HFFc6 (cell line): Measurements from ENCODE around the gene MRPL36. TPM values are rescaled to one million over a fixed set of nuclear protein-coding genes. Genes with fewer than 3 reads are reported as not detected.

Source experiments
- DNase-seq: peaks from one replicate; pipeline ENCODE4 v3.0.0-alpha.2; 2018
- H3K27ac Mint-ChIP-seq: 2 replicates; pipeline ENCODE4 v1.8.0; 2020; ENCODE audit warnings: mild to moderate bottlenecking, mixed read lengths
- H3K27me3 Mint-ChIP-seq: 2 replicates; pipeline ENCODE4 v1.8.0; 2021; ENCODE audit warnings: mild to moderate bottlenecking, moderate library complexity, mixed read lengths; ENCODE audit not compliant: insufficient read depth
- H3K36me3 Mint-ChIP-seq: 2 replicates; pipeline ENCODE4 v1.8.0; 2021; ENCODE audit warnings: low read depth, mixed read lengths
- H3K4me1 Mint-ChIP-seq: 2 replicates; pipeline ENCODE4 v1.8.0; 2020; ENCODE audit warnings: low read depth, mixed read lengths
- H3K4me3 Mint-ChIP-seq: 2 replicates; pipeline ENCODE4 v1.8.0; 2020; ENCODE audit warnings: mild to moderate bottlenecking, moderate library complexity, mixed read lengths
- H3K9me3 Mint-ChIP-seq: 2 replicates; pipeline ENCODE4 v1.8.0; 2020; ENCODE audit warnings: mild to moderate bottlenecking, mixed read lengths
- total RNA-seq, 6 experiments: library from RNA; stranded (reverse); fragmentation: NEBNext Ultra II Directional; extraction: Animal tissue kit (Norgen Biotek cat#: 25700); gene quantifications; 2 replicates in 1 of 6; 3 replicates in 5 of 6; pipeline ENCODE4 v1.2.3, GENCODE V29; 2021
- TF ChIP-seq, protein P1 (sequence below): fragments of 200-600 bp; sonication (generic); IDR thresholded peaks from 2 replicates; pipeline ENCODE4 v1.5.0; 2021; ENCODE audit warnings: antibody characterized with exemption, mild to moderate bottlenecking

MRPL36 gene
- total RNA-seq, 6 experiments from 2014 or later, result 67.8 to 87.1 (median 74.9) TPM

DNA sequence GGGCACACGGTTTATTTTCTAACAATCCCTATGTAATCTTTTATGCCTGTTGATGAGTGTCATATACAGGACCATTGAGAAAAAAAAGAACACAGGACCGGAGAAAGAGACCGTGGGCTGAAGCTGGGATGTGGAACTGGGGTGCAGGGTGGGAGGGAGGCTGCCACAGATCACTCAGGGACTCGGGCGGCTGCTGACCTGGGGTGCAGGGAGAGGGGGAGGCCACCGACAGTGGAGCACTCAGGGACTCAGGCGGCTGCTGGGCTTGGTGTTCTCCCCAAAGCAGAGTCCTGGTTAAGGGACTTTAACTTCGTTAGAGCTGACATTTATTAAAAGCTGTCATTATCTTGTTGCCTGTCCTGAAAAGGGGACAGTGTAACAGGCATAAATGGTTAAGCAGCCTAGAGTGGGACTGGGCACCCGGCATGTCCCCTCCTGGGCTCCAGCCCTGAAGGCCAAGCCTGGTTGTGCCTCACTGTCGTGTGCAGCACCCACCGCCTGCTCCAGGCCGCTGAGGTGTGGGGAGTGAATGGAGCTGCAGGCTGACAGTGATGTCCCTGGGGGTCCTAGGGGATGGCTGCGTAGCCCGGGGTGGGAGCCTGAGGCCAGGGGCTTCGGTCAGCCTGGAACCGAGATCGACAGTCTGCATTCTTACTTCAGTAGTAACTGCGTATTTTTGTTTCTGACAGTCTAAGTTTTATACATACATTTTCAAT is 15.6 kb upstream of the MRPL36 start:
- no peak for DNase-seq
- Mint-ChIP-seq H3K27me3 (peaks cover 2% of the 10 kb centered on the region), H3K9me3 (no peaks in the 10 kb centered on the region), H3K4me1 (no peaks in the 10 kb centered on the region), H3K27ac (no peak overlapping the region), H3K4me3 (no peak overlapping the region), H3K36me3 (peaks cover 75% of the 10 kb centered on the region)
- TF ChIP-seq, protein P1, sequence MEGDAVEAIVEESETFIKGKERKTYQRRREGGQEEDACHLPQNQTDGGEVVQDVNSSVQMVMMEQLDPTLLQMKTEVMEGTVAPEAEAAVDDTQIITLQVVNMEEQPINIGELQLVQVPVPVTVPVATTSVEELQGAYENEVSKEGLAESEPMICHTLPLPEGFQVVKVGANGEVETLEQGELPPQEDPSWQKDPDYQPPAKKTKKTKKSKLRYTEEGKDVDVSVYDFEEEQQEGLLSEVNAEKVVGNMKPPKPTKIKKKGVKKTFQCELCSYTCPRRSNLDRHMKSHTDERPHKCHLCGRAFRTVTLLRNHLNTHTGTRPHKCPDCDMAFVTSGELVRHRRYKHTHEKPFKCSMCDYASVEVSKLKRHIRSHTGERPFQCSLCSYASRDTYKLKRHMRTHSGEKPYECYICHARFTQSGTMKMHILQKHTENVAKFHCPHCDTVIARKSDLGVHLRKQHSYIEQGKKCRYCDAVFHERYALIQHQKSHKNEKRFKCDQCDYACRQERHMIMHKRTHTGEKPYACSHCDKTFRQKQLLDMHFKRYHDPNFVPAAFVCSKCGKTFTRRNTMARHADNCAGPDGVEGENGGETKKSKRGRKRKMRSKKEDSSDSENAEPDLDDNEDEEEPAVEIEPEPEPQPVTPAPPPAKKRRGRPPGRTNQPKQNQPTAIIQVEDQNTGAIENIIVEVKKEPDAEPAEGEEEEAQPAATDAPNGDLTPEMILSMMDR, result no peak

DNA sequence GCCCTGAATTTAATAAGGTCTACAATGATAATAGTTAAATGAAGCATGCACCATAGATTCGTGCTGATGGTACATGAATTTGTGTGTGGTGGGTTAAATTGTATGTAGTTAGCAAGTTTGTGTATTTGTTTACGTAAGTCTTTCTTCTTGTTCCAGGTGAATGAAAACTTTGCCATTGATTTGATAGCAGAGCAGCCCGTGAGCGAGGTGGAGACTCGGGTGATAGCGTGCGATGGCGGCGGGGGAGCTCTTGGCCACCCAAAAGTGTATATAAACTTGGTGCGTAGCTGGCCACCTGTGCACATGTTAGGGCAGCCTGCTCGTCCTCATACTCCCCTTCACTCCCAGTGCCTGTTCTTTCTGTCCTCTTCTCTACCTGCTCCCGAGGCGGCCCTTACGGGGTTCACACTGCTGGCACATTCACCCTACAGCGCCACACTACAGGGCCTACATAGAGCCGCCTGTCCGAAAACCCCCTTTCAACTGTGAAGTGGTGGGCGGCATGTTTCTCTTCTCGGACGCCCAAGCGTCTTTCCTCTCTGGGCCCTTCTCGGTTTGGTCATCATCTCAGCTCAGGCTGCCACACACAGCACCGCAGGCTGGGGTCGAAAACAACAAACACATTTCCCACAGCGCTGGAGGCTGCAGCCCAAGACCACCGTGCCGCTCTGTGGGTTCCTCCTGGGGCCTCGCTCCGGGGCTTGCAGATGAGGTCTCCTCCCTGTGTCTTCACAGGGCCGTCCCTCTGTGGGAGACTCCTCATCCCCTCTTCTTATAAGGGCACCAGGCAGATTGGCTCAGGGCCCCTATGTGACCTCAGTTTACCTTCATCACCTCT is 14.8 kb upstream of the MRPL36 start:
- no peak overlapping the region for H3K27ac Mint-ChIP-seq

GRCh38 chr5:1810581-1811101 is 11.0 kb upstream of the MRPL36 start:
- no peak for DNase-seq
- Mint-ChIP-seq H3K9me3 (no peaks in the 10 kb centered on the region), H3K27me3 (peaks cover 4% of the 10 kb centered on the region; the same call in 1 of the 2 replicates), H3K27ac (no peak overlapping the region), H3K36me3 (peaks cover 67% of the 10 kb centered on the region), H3K4me3 (no peak overlapping the region), H3K4me1 (peaks cover 8% of the 10 kb centered on the region)
- TF ChIP-seq, protein P1, result no peak

More for the DNA sequence above, 14.8 kb upstream of the MRPL36 start:
- TF ChIP-seq, protein P1, result no peak
- Mint-ChIP-seq H3K36me3 (peaks cover 72% of the 10 kb centered on the region), H3K9me3 (no peaks in the 10 kb centered on the region), H3K4me1 (no peaks in the 10 kb centered on the region), H3K27me3 (peaks cover 2% of the 10 kb centered on the region), H3K4me3 (no peak overlapping the region)
- DNase-seq, result no peak

DNA sequence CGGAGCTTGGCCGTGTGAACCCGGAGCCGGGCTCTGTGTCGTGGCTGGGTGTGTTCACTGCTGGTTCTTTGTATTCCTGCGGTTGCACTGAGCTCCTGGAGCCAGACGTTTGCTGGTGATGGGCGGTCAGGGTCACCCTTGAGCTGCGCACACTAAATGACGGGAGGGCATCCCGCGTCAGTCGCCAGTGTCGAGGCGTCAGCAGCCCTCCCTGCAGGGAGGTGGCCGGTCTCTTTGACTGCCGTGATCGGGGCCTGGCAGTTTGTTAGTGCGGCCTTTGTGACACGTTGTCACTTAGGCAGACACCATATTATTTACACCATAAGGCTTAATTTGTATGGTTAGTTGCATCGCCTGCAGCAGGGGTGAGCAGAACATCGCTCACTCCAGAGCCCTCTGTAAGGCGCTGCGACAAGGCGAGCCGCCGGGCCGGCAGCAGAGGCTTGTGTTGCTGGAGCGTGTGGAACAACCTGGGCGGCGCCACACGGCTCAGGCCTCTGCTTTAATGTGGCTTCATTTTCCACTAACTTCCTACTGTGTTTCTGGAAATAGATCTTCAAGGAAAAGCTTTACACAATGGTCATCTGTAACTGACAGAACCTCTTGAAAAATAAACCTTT is 9.9 kb upstream of the MRPL36 start:
- H3K4me3 Mint-ChIP-seq, result no peak overlapping the region
- H3K9me3 Mint-ChIP-seq, result no peaks in the 10 kb centered on the region
- no peak overlapping the region for H3K27ac Mint-ChIP-seq
- peaks cover 66% of the 10 kb centered on the region for H3K36me3 Mint-ChIP-seq
- no peak for DNase-seq
- TF ChIP-seq, protein P1, result no peak
- peaks cover 4% of the 10 kb centered on the region; the same call in 1 of the 2 replicates for H3K27me3 Mint-ChIP-seq
- H3K4me1 Mint-ChIP-seq, result peaks cover 8% of the 10 kb centered on the region

DNA sequence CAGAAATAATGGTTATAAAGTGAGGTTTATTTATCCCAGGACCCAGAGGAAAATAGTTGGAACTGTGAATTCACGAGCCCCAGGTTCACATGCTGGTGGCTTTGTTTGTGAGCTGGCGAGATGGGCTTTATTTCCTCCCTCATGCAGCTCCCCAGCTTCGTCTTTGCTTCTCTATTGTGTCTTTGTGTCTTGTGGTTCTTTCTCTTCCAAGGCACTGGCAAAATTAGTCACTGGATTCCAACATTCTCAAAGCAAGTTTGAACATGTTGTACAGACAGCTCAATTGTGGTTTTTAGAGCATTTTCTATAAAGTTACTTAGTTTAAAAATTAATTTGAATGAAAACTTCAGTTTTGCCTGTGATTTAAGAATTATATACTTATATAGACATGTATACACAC is 8.8 kb upstream of the MRPL36 start:
- H3K9me3 Mint-ChIP-seq, result no peaks in the 10 kb centered on the region
- peaks cover 1% of the 10 kb centered on the region; the same call in 1 of the 2 replicates for H3K27me3 Mint-ChIP-seq
- H3K4me3 Mint-ChIP-seq, result no peak overlapping the region
- H3K36me3 Mint-ChIP-seq, result peaks cover 65% of the 10 kb centered on the region
- peak overlapping the region; percentile 65 for H3K27ac Mint-ChIP-seq
- peaks cover 15% of the 10 kb centered on the region for H3K4me1 Mint-ChIP-seq
- TF ChIP-seq, protein P1, result no peak
- peak; percentile 28 for DNase-seq
